Measurements from ENCODE around the gene MAOB.

The MAOB gene

DNA sequence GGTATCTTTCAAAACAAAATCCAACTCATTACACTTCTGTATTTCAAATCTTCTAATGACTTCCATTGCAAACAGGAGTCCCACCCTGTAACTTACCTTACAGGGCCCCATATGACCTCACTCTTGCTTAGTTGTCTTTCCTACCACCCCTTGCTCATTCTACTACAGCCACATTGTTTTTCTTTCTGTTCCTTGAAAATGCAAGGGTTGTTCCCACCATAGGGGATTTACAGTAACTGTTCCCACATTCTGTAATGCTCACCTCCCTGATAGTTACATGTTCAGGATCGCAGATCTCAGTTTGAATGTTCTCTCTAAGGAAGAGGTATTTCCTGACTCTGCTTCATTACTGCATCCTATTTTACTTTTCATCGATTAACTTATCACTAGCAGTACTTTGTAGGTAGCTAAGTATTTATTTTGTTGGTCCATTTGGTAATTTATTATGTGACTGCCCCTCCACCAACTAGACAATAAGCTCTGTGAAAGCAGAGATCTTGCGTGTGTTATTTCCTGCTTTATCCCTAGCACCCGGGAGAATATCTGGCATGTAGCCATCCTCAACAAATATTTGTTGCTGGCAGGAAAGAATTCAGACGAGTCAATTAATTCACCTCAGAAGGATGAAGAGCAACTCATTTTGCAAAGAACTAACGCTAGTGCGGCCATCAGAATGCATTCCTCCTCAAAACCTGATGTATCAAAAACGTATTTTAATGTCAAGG, 21.4 kb downstream of the MAOB start:
- no peak for DNase-seq

DNA sequence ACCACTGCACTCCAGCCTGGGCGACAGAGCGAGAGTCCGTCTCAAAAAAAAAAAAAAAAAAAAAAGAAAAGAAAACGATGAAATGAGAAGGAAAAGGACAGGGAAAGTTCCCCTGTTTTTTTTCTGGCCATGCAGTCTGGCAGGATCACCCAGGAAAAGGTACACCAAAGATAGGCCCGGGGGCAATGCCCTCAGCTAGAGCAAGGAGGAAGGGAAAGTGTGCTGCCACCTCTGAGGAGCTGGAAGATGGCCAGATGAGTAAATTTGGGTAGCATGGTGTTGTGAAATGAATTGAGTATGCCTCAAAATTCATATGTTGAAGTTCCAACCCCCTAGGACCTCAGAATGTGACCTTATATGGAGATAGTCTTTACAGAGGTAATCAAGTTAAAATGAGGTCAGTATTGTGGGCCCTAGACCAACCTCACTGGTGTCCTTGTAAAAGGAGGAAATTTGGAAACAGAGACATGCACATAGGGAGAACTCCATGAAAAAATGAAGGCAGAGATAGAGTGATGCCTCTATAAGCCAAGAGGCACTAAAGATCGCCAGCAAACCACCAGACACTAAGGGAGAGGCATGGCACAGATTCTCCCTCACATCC, 28.9 kb downstream of the MAOB start:
- DNase-seq, result no peak

GRCh38 chrX:43850629-43851028, 31.6 kb downstream of the MAOB start:
- DNase-seq, result no peak

DNA sequence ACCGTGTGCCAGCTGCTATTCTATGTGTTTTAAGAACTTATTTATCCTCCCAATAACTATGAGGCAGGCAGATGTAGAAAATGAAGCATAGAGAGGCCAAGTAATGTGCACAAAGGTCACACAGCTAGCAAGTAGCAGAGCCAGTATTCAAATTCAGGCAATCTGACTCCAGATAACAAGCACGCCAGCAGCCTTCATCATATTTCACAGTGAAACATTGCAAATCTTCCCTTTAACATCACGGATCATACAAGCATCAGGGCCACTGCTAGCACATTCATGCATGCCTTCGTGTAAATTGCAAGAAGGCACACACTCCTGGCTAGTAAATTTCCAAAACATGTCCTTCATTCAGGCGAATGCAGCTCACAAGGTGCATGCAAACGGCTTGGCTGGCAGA, 33.1 kb downstream of the MAOB start:
- DNase-seq, result no peak

- DNase-seq, result no peak
These were observed 34.9 kb downstream of the MAOB start for GRCh38 chrX:43847352-43847751.

DNA sequence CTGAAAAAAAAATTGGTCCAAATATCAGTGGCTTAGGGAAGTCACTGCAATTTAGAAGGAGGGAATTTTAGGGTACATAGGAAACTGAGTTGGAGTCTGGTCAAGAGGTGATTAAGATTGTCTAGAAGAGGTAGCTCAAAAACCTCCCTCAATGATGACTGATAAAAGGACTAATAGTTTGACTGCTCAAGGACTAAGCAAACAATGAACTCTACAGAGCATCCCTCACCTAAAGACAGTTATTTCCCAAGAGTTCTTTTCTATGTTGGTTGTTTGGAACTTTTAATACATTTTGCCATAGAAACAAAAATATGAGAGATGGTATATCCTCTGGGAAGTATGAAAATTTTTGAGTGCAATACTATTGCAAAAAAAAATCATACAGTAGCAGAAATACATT, 35.7 kb downstream of the MAOB start:
- no peak for DNase-seq

DNA sequence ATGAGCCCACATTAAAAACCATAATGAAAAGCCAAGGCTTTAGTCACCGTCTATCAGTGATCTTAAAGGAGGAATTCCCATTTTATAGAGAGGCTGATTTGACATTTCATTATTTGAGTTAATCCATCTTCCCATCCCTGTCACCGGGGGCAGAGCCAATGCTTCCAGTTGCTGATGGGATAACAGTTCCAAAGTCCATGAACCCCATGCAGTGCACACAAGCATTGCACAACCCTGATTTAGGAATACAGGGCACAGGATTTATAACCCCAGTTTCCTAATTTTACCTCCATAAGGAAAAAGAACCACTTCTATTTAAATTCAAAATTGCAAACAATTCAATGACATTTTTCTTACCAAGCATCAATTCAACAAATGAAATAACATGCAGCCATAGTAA, 36.5 kb downstream of the MAOB start:
- no peak for DNase-seq

- DNase-seq, result no peak
These were observed 42.0 kb downstream of the MAOB start for GRCh38 chrX:43840265-43840664.

- no peak for DNase-seq
These were observed 45.6 kb downstream of the MAOB start for GRCh38 chrX:43836435-43837184.

- no peak for DNase-seq
These were observed 46.7 kb downstream of the MAOB start for GRCh38 chrX:43835559-43835958.

- DNase-seq, result no peak
These were observed 54.5 kb downstream of the MAOB start for GRCh38 chrX:43827791-43828190.

DNA sequence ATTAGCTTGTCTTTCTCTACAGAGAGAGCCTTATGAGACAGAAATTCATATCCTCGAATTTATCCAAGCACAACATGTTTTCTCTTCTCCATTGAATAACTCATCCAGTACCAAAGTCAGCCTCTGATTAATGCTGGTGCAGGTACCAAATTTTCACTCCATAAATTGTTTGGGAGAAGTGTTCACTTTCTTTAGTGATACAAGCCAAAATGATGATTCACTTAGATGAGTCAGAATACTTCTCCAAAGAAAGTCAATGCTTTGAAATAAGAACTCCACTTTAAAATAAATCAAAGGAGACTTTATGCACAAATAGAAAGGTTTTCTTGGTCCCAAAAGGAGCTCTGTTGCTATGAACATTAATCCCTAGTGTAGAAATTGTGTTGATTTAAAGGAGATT, 60.2 kb downstream of the MAOB start:
- no peak for DNase-seq

DNA sequence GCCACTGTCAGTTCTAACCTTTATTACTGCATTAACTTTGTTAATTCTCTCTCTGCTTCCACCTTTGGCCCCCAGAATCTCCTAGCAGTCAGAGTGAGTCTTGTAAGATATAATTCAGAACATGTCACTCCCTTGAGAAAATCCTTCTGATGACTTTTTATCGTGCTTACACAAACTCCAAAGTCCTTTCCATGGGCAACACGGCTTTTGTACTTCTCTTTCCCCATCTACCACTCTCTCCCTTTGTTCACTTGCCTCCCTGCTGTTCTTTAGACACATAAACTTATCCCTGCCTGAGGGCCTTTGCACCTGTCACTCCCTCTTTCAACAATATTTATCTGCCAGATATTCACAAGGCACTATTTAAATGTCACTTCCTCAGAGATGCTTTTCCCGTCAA, 64.8 kb downstream of the MAOB start:
- no peak for DNase-seq

- no peak for DNase-seq
These were observed 67.0 kb downstream of the MAOB start for GRCh38 chrX:43815209-43815608.

GRCh38 chrX:43813898-43814297, 68.4 kb downstream of the MAOB start:
- DNase-seq, result no peak

GRCh38 chrX:43813319-43813718, 68.9 kb downstream of the MAOB start:
- no peak for DNase-seq

DNA sequence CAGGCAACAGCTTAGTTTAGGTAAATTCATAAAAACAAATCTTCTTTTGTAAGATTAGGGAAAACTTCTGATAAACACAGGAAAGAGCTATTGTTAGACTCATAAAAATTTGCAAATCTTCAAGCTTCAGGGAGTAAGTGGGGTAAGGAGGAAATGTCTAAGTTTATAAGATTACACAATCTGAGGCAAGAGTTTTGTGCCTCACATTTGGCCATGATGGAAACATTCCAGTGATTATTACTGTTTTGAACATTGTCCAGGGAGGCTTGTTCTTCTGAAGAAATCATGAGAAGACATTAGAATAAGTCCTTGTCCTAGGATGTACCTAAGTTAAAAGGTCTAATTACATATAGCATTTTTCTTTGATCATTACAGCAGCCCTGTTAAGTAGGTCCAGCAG, 72.8 kb downstream of the MAOB start:
- DNase-seq, result no peak

DNA sequence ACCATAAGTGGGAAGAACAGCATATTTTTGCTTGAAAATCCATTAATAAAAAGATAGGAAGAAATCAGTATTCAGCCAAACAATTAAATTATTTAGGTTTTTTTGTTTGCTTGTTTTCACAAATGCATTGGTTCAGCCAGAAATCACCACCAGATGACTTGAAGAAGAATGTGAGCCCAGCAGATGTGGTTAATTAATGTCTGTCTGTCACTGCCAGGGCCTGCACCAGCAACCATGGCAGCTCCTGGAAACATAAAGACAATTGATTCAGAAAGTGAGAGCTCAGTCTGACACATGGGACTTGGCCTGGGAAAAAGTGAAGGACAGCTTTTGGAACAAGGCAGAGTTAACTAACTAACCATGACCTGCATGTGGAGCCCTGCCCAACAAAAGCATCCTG, 74.0 kb downstream of the MAOB start:
- no peak for DNase-seq

GRCh38 chrX:43805579-43805978, 76.7 kb downstream of the MAOB start:
- DNase-seq, result no peak

- no peak for DNase-seq
These were observed 78.2 kb downstream of the MAOB start for GRCh38 chrX:43804021-43804420.

GRCh38 chrX:43785930-43786591, 96.2 kb downstream of the MAOB start:
- DNase-seq, result no peak

GRCh38 chrX:43758044-43758443, 124.2 kb downstream of the MAOB start:
- no peak for DNase-seq

GRCh38 chrX:43756076-43756475, 126.2 kb downstream of the MAOB start:
- DNase-seq, result no peak

GRCh38 chrX:43753637-43754036, 128.6 kb downstream of the MAOB start:
- DNase-seq, result no peak
